ENCODE measurements around the gene ZBTB46. TPM values are rescaled to one million over a fixed set of nuclear protein-coding genes. Genes with fewer than 3 reads are reported as not detected.

Gene ZBTB46
- total RNA-seq, 1 experiment from 2014 or later = 18.9 TPM

- ATAC-seq = no peak
- H3K36me3 Mint-ChIP-seq = peaks cover 16% of the 10 kb centered on the region
- DNase-seq (ENCODE audit: low spot score) = no peak
- peaks cover 20% of the 10 kb centered on the region for H3K9me3 Mint-ChIP-seq
- ChIA-PET POLR2A (no interaction called here), CTCF (interaction anchor here (0.7 kb wide), 1 partner anchor 70 kb away, joined by 6 read pairs; no protein-coding TSS in a partner anchor)
- no peak overlapping the region for H3K4me3 Mint-ChIP-seq
- TF ChIP-seq FOXK1 (CRISPR knock-in tag; IDR thresholded peaks at IDR 0.05) (no peak), JUN (CRISPR knock-in tag; IDR thresholded peaks at IDR 0.05) (no peak), ZNF425 (CRISPR knock-in tag; conservative IDR thresholded peaks at IDR 0.05) (no peak), ATF3 (CRISPR knock-in tag; conservative IDR thresholded peaks at IDR 0.05) (no peak), ZNF219 (CRISPR knock-in tag; IDR thresholded peaks at IDR 0.05; ENCODE audit: borderline replicate concordance) (no peak), TEAD4 (CRISPR knock-in tag; IDR thresholded peaks at IDR 0.05) (no peak), HMGXB4 (CRISPR knock-in tag; IDR thresholded peaks at IDR 0.05) (no peak), NFYB (CRISPR knock-in tag; conservative IDR thresholded peaks at IDR 0.05; ENCODE audit: low read depth) (no peak), ETV6 (CRISPR knock-in tag; IDR thresholded peaks at IDR 0.05) (no peak), ZNF121 (CRISPR knock-in tag; IDR thresholded peaks at IDR 0.05) (no peak), NR3C1 (CRISPR knock-in tag; conservative IDR thresholded peaks at IDR 0.05; ENCODE audit: low read depth) (no peak), TEAD1 (CRISPR knock-in tag; IDR thresholded peaks at IDR 0.05) (no peak), NFE2L1 (CRISPR knock-in tag; IDR thresholded peaks at IDR 0.05) (no peak), SMAD3 (CRISPR knock-in tag; IDR thresholded peaks at IDR 0.05; ENCODE audit: borderline replicate concordance) (no peak), ZNF423 (CRISPR knock-in tag; IDR thresholded peaks at IDR 0.05) (no peak), STAT6 (CRISPR knock-in tag; conservative IDR thresholded peaks at IDR 0.05; ENCODE audit: low read depth) (no peak), ATF1 (CRISPR knock-in tag; IDR thresholded peaks at IDR 0.05) (no peak)
- peaks cover under 1% of the 10 kb centered on the region; the same call in 1 of the 2 replicates for H3K4me1 Mint-ChIP-seq
- H3K27me3 Mint-ChIP-seq (ENCODE audit: low read depth) = peaks cover 4% of the 10 kb centered on the region; the same call in 1 of the 2 replicates
- H3K27ac Mint-ChIP-seq = no peak overlapping the region
Observed at GRCh38 chr20:63781181-63781580, 49.9 kb downstream of the ZBTB46 start.

- POLR2A ChIA-PET = no interaction called here
- Mint-ChIP-seq H3K27ac (no peak overlapping the region), H3K36me3 (peaks cover 16% of the 10 kb centered on the region), H3K9me3 (peaks cover 20% of the 10 kb centered on the region), H3K4me3 (no peak overlapping the region), H3K4me1 (peaks cover 14% of the 10 kb centered on the region), H3K27me3 (ENCODE audit: low read depth) (peaks cover 4% of the 10 kb centered on the region; the same call in 1 of the 2 replicates)
- CTCF ChIA-PET = interaction anchor here (1.1 kb wide), 1 partner anchor 86 kb away, joined by 3 read pairs; the partner anchor contains the start of gene TPD52L2
- no peak for TF ChIP-seq ZNF425 (CRISPR knock-in tag; conservative IDR thresholded peaks at IDR 0.05)
- no peak for TF ChIP-seq ZNF263 (CRISPR knock-in tag; IDR thresholded peaks at IDR 0.05; ENCODE audit: low read depth)
- ATAC-seq (no peak), DNase-seq (ENCODE audit: low spot score) (no peak)
Observed at GRCh38 chr20:63778857-63779256, 52.2 kb downstream of the ZBTB46 start.
